Endothelial cell of umbilical vein (primary cell): ENCODE results near the gene RPA1.

Experiments used
- EZH2 ChIP-seq: IDR thresholded peaks from 2 replicates; pipeline ENCODE4 v1.6.1; 2012; ENCODE audit warnings: borderline replicate concordance, low read depth, mild to moderate bottlenecking, moderate library complexity, low read length, inconsistent platforms; ENCODE audit not compliant: severe bottlenecking
- FOS ChIP-seq: IDR thresholded peaks from 2 replicates; pipeline ENCODE4 v1.6.1; 2011; ENCODE audit warnings: mild to moderate bottlenecking, low read length, moderate library complexity, borderline replicate concordance; ENCODE audit not compliant: insufficient read depth
- GATA2 ChIP-seq: IDR thresholded peaks from 2 replicates; pipeline ENCODE4 v1.7.0; 2011; ENCODE audit warnings: low read depth, mild to moderate bottlenecking, moderate library complexity, mixed read lengths, low read length; ENCODE audit not compliant: insufficient read length, insufficient read depth
- JUN ChIP-seq: IDR thresholded peaks from 2 replicates; pipeline ENCODE4 v1.6.1; 2011; ENCODE audit warnings: borderline replicate concordance, low read depth; ENCODE audit not compliant: insufficient read length, insufficient read depth
- MYC ChIP-seq: IDR thresholded peaks from one replicate; pipeline ENCODE4 v1.6.1; 2011; ENCODE audit warnings: mild to moderate bottlenecking, low read depth, low read length
- POLR2A ChIP-seq: IDR thresholded peaks from 2 replicates; pipeline ENCODE4 v1.6.1; 2012; ENCODE audit warnings: low read depth, mild to moderate bottlenecking, control low read depth, low read length
- POLR2AphosphoS5 ChIP-seq: IDR thresholded peaks from 2 replicates; pipeline ENCODE4 v1.6.1; 2012; ENCODE audit warnings: low read depth, mild to moderate bottlenecking, control low read depth, low read length, moderate library complexity; ENCODE audit not compliant: insufficient read depth
- TF ChIP-seq, protein P1 (sequence below), 2 donors: IDR thresholded peaks; 1 replicate in 1 of 2; 2 replicates in 1 of 2; pipeline ENCODE4 v1.5.1; 2011; ENCODE audit warnings: low read length in 2 of 2, mild to moderate bottlenecking in 2 of 2, moderate library complexity in 2 of 2, control low read depth in 1 of 2, inconsistent platforms in 1 of 2, low read depth in 1 of 2; ENCODE audit not compliant: insufficient read depth in 1 of 2; ENCODE audit errors: extremely low read depth in 1 of 2
- TF ChIP-seq, protein P2 (sequence below): IDR thresholded peaks from 2 replicates; pipeline ENCODE4 v1.6.1; 2011; ENCODE audit not compliant: insufficient read depth, insufficient read length

DNA sequence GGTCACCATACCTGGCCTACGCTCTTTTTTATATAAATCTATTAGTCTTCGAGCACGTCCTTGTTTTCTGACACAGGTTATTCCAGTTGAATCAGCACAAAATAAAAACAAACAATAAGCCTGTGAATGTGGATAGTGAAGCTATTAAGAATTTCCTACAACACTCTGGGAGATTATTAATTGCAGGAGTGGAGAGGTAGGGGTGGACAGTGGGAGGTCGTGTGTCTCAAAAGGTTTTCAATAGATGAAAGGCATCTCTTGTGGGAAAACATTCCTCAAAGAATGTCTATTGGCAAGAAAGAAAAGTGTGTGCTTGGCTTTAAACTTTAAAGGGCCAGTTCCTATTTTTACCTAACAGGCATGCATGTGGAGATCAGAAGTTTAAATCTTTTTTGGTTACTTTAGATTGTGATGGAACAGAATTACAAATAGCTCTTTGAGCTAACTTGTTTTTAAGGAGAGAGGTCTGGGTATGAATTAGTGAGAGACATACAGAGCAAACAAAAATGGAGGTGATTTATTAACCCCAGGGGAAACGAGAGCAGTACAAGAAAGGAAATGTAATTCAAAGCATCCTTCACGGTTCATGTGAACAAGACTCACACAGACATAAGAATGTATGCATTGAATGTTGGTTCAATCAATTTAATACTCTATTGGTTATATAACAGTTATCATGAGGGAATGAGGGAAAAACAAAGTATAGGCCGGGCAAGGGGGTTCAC lies 9.1 kb upstream of the RPA1 start:
- TF ChIP-seq, protein P1, sequence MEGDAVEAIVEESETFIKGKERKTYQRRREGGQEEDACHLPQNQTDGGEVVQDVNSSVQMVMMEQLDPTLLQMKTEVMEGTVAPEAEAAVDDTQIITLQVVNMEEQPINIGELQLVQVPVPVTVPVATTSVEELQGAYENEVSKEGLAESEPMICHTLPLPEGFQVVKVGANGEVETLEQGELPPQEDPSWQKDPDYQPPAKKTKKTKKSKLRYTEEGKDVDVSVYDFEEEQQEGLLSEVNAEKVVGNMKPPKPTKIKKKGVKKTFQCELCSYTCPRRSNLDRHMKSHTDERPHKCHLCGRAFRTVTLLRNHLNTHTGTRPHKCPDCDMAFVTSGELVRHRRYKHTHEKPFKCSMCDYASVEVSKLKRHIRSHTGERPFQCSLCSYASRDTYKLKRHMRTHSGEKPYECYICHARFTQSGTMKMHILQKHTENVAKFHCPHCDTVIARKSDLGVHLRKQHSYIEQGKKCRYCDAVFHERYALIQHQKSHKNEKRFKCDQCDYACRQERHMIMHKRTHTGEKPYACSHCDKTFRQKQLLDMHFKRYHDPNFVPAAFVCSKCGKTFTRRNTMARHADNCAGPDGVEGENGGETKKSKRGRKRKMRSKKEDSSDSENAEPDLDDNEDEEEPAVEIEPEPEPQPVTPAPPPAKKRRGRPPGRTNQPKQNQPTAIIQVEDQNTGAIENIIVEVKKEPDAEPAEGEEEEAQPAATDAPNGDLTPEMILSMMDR (IDR thresholded peaks at IDR 0.05; ENCODE audit: extremely low read depth in 1 of 2, insufficient read depth in 1 of 2, low read depth in 1 of 2, low read length in 2 of 2), result no peak
- no peak for TF ChIP-seq EZH2
- no peak for TF ChIP-seq POLR2AphosphoS5
- TF ChIP-seq POLR2A, result no peak
- no peak for TF ChIP-seq MYC
- TF ChIP-seq, protein P2, sequence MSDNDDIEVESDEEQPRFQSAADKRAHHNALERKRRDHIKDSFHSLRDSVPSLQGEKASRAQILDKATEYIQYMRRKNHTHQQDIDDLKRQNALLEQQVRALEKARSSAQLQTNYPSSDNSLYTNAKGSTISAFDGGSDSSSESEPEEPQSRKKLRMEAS, result no peak
- TF ChIP-seq FOS, result no peak
- TF ChIP-seq GATA2, result no peak
- TF ChIP-seq JUN, result no peak
